ENCODE results near the gene SLC37A3.
"Not testable (repeated sequence)": the region's sequence is repeated elsewhere in the genome, so short reads cannot be mapped to it uniquely, and the experiment has no call there.

SLC37A3 gene

DNA sequence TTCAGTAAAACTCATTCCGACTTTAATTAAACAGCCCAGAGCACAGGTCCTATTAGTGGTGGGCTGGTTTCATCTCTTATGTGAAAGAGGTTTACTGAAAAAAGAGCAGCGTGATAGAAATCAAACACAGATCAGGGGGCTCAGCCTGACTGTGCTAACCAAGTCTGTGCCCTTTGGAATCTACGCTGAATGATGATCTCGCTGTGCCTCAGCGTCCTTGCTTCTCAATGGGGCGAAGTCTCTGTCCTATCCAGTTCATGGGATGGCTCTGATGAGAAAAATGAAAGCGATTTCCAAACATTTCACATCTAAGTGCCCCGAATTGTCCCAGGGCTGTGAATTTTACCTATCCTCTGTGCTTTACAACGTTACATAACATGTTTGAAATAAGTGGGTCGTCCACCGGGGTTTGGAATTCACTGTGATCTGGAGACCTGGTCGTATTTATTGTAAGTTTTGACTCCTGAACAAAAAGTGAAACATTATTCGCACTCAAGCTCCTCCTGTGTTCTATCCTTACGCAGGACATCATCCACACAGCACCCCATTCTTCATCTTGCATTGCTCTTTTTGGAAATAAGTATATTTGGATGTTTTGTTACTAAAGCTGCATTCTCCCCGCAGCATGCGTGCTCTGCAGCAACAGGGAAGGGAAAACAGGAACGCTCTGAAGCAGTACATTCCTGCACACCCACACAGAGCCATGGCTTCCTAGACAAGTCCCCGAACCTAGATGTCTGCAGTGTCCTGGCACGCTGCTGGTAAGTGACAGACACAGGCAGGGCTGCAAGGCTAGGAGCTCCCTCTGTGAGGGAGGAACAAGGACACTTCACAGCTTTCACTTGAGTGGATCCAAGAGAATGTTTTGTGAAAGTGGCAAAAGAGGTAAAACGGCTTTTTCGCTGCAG lies 83.5 kb downstream of the SLC37A3 start:
- no peak for DNase-seq (ENCODE audit: low read depth, low spot score)

DNA sequence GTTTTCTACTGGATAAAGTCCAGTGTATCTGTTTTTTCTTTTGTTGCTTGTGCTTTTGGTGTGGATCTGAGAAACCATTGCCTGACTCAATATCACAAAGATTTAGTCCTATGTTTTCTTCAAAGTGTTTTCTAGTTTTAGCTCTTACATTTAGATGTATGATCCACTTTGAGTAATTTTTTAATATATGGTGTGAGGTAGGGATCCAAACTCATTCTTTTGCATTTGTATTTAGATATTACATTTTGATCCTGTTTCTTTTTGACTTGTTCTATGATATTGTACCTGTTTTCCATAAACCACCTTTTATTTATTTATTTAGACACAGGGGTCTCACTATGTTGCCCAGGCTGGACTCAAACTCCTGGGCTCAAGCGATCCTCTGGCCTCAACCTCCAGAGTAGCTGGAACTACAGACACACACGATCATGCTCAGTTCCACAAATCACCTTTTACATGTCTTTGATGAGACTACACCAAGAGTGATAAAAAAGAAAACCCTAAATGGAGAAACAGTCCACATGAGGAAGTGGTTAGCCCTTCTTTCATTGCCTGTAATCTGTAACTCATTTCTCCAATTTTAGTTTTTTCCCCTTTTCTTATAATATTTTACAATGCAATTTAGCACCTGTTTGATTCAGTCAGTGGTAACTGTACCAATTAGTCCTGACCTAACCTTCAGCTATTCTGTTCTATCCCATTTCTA lies 86.0 kb downstream of the SLC37A3 start:
- DNase-seq (ENCODE audit: low read depth, low spot score), result no peak

DNA sequence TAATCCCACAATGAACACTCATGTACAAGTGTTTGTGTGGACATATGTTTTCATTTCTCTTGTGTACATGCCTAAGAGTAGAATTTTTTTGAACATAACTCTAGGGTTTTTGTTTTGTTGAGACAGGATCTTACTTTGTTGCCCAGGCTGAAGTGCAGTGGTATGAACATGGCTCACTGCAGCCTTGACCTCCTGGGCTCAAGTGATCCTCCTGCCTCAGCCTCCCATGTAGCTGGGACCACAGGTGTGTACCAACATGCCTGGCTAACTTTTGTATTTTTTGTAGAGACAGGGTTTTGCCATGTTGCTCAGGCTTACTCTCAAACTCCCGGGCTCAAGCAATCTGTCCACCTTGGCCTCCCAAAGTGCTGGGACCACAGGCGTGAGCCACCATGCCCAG lies 87.2 kb downstream of the SLC37A3 start:
- not testable (repeated sequence) for DNase-seq (ENCODE audit: low read depth, low spot score)

DNA sequence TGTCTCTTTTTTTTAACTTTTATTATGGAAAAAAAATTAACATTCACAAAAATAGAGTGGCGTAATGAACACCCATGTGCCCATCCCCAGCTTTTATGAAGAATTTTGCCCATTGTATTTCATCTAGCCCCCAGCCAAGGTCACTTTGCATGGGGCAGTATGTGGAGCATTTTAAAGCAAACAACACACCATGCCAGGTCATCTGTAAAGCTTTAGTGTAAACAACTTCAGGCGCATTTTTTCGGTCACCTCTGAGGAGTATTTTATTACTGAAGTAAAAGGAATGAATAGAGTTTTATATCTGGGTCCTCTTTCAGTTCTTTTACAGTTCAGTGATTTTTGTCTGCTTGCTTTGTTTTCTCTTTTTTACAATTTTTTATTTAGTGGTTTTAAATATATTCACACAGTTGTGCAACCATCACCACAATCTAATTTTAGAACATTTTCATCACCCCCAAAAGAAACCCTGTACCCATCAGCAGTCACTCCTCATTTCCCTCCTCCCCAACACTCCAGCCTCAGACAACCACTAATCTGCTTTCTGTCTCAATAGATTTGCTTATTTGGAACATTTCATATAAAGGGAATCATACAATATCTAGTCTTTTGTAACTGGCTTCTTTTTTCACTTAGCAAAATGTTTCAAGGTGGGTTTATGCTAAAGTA lies 87.9 kb downstream of the SLC37A3 start:
- no peak for DNase-seq (ENCODE audit: low read depth, low spot score)

DNA sequence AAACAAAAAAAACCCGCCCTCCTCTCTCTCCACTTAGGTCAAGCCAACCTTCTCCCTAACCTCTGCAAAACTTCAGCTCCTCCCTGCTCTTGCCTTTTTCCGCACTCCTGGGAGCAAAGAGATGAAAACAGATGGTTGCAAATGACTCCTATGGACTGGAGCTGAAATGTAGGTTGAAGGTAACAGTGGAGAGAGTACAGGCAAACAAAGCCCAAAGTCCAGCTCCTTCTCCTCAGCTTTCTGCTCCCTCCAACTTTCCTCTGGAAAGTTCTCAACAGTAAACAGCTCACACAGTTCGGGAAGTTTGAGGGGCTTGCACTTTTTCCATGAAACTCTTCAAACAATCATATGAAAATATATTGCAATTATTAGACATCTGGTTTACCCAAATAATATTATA lies 90.3 kb downstream of the SLC37A3 start:
- no peak for DNase-seq (ENCODE audit: low read depth, low spot score)

DNA sequence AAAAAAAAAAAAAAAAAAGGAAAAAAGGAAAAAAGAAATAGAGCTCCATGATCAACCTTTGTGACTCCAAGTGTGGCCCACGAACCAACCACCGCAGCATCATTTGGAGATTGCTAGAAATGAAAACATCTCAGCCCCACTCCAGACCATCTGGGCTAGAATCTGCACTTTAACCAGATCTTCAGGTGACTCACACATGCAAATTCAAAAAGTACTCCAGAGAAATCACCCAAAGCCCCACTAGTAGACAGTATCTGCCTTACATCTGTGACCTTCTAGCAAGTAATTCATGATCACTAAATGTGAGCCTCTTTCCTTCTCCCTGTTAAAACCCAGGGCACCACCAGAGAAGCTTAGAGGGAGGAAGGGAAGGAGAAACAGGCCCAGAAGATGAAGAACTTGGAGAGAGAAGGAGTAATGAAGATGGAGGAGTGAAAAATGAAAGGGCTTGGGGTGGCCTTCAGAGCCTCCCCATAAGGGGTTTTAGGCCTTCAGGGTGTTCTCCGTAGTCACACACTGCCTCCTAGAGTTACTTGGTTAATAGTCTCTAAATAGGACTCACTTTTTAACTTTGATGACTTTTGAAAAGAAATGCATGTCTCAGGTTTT lies 94.0 kb downstream of the SLC37A3 start:
- no peak for DNase-seq (ENCODE audit: low read depth, low spot score)

DNA sequence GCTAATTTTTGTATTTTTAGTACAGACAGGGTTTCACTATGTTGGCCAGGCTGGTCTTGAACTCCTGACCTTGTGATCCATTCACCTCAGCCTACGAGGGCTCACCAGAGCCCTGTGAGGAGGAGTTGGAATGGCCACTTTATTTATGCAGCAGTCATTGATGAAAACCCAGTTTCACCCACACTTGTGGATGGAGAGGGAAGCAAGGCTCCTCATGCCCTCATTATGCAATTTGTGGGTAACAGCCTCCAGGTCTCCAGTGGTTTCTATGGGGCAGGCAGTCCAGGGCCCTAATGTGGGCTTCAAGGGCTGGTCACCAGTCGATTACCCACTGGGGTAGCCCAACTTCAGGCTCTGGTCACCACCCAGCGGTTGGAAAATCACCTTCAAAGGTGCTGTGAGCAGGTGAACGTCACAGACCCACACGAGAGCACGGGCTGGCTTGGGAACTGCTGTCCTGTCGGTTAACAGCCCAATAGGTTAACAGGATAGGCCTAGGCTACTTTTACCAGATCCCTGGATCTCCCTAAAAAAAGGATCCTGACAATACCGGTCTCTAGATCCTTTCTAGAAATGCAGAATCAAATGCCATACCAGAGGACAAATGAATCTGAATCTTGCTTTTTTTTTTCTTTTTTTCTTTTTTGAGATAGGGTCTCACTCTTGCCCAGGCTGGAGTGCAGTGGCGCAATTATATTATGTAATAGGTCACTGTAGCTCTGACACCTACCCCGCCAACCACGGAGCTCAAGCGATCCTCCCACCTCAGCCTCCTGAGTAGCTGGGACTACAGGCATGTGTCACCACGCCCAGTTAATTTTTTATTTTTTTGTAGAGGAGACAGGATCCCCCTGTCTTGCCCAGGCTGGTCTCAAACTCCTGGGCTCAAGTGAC lies 97.8 kb downstream of the SLC37A3 start:
- DNase-seq (ENCODE audit: low read depth, low spot score), result no peak

DNA sequence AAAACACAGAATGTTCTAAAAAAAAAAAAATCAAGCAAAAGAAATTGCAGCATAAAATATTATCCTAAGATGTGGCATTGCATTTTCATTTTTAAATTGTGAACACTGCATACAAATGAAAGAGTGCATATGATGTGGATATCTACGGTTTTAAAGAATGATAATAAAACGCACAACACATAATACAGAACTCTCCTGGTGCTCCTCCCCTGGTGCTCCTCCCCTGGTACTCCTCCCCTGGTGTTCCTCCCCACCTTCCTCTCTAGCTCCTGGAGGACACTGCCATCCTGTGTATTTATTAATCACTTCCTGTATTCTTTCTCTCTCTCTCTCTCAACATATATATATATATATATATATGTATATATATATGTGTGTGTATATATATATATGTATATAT lies 100.1 kb downstream of the SLC37A3 start:
- DNase-seq (ENCODE audit: low read depth, low spot score), result no peak

DNA sequence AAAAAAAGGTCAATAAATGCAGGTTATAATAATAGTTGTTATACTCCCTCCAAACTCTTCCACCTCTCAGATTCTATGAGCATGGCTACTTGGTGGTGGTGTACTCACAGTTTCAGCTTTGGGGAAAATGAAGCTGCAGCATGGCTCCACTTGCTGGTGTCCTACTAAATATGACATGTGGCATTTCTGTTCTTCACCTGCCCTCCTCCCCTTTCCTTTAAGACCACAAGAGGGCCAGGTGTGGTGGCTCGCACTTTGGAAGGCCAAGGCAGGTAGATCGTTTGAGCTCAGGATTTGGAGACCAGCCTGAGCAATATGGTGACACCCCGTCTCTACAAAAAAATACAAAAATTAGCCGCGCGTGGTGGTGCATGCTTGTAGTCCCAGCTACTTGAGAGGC lies 101.1 kb downstream of the SLC37A3 start:
- DNase-seq (ENCODE audit: low read depth, low spot score), result no peak

DNA sequence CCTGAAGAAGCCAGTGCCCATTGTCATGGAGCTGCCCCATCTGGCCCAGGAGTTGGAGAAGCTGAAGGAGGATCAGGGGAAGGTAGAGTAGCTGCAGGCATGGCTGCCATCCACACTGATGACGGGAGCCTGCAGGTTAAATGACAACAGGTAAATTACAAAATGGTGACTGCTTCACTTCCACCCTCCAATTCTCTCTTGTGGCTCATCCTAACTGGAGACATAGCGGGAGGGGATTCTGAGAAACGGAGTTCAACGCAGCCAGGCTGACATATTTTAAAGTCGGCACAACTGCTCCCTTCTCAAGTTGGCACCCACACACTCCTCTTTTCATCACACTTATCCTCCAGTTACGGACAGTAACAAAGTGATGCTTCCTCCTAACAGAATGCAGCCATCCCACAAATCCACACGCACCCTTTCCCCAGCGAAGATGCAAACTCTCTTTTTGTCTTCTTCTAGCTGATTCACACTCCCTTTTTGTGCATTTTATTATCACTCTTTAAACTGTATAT lies 103.0 kb downstream of the SLC37A3 start:
- no peak for DNase-seq (ENCODE audit: low read depth, low spot score)

DNA sequence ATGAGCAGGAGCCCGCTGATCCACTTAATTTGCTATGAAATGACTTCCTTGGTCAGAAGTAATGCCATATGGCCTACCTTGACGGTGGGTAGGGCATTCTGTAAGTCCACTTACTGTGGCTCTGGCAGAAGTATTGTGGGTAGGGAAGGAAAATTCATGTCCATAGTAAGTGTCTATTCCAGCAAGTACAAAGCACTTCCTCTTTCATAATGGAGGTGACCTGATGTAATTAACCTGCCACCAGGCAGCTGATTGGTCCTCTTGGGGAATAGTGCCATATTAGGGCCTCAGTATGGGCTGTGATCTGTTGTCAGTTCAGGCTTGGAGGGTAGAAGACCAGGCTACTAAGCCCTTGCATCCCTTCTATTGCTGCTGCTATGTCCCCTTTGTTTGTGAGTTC lies 103.9 kb downstream of the SLC37A3 start:
- no peak for DNase-seq (ENCODE audit: low read depth, low spot score)

DNA sequence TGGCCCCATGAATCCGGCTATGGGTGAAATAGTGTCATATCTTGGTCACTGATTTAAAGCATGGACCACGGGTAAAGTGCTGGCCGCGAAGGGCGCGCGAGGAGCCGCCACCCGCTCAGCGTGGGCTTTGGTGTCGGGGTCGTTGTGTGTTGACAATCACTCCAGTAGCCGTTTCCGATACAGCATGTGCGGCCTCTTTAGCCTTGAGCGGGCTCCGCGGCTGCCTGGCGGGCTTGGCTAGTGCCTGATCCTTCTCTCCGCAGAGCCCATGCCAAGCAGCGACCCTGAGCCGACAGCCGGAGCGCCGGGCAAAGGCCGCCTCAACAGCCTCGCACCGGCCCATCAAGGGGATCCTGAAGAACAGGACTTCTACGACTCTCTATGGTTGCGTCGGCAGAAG lies 105.9 kb downstream of the SLC37A3 start:
- no peak for DNase-seq (ENCODE audit: low read depth, low spot score)

DNA sequence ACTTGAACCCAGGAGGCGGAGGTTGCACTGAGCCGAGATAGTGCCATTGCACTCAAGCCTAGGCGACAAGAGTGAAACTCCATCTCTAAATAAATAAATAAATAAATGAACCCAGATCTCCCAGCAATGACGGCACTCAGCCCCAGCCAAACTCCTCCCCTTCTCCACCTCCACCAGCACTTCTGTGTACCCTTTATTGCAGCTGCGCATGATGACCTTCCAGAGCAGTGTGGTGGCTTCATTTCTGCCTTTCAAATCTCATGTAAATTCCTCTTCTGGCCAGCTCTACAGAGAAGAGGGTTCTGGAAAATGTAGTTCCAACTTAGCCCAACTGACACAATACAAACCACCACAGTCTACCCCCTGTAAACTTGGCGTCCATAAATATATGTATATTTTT lies 108.5 kb downstream of the SLC37A3 start:
- DNase-seq (ENCODE audit: low read depth, low spot score), result no peak

DNA sequence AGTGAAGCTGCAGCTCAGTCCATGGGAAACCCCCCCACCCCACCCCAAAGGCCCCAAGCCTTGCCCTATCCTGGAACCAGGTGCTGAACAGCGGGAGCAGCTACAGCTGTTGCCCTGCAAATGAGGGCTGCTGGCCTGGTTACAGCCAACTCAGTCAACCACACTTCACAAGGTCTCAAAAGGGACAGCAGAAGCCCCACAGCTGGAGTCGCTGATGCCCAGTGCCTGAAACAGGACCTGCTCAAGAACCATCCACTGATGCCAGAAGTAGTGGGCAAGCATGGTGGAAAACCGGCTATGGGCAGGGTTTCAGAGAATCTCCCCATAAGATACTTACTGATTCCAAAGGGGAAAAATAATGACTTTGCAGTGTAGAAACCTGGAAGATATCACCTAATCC lies 110.3 kb downstream of the SLC37A3 start:
- DNase-seq (ENCODE audit: low read depth, low spot score), result no peak

DNA sequence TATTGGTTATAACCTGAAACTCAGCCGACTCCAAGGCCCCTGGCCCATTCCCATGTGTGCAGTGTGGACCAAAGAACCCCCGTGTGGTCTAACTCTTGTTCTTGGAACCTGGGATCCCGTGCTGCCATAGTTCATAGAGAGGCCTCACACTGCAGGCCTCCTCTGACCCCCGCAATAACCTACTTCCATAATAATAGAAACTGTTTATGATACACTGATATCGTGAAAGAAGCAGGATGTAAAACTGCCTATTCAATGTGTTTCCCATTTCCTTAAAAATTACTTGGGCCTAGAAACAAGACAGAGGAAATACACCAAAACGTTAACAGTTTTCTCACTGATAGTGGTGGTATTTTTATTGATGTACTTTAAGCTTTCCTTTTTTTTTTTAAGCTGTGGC lies 112.4 kb downstream of the SLC37A3 start:
- DNase-seq (ENCODE audit: low read depth, low spot score), result no peak

DNA sequence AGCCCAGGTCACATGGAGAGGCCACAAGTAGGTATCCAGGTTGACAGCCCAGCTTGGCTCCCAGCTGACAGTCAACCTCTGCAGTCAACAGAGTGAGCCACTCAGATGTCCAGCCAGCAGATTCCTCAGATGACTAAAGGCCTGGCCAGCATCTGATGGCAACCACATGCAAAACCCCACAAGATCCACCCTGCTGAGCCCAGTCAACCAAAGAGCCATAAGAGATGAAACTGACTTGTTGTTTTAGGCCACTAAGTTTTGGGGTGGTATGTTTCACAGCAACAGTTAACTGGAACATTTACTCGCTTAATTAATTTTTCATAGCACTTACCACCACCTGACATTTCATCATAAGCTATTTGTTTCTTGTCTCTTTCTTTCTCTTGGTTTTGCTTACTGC lies 114.3 kb downstream of the SLC37A3 start:
- DNase-seq (ENCODE audit: low read depth, low spot score), result no peak

Measured in activated CD4-positive, CD25-positive, alpha-beta regulatory T cell treated with anti-CD3 and anti-CD28 coated beads, Interleukin-2, amount 50 U/mL, for 16 hours (primary cell).